ENCODE results near the gene CDK9. TPM values are rescaled to one million over a fixed set of nuclear protein-coding genes. Genes with fewer than 3 reads are reported as not detected.
"Not testable (repeated sequence)": the region's sequence is repeated elsewhere in the genome, so short reads cannot be mapped to it uniquely, and the experiment has no call there.

The CDK9 gene
- total RNA-seq, 1 experiment from 2014 or later: 45.4 TPM

GRCh38 chr9:127779136-127779981 is 6.5 kb upstream of the CDK9 start:
- DNase-seq (ENCODE audit: low spot score): no peak

- no peak for DNase-seq (ENCODE audit: low spot score)
Measured at GRCh38 chr9:127780126-127780885, 5.5 kb upstream of the CDK9 start.

- DNase-seq (ENCODE audit: low spot score): not testable (repeated sequence)
Measured at GRCh38 chr9:127780909-127781308, 4.9 kb upstream of the CDK9 start.

- no peak for DNase-seq (ENCODE audit: low spot score)
Measured at GRCh38 chr9:127781806-127782205, 4.0 kb upstream of the CDK9 start.

- DNase-seq (ENCODE audit: low spot score): no peak
Measured at GRCh38 chr9:127783111-127784008, 2.5 kb upstream of the CDK9 start.

- peak; percentile 78 for DNase-seq (ENCODE audit: low spot score)
Measured at GRCh38 chr9:127785023-127785932, 556 bp upstream of the CDK9 start.

GRCh38 chr9:127786773-127787104 is 905 bp downstream of the CDK9 start:
- DNase-seq (ENCODE audit: low spot score): peak; percentile 37

- no peak for DNase-seq (ENCODE audit: low spot score)
Measured at GRCh38 chr9:127788337-127789011, 2.6 kb downstream of the CDK9 start.

GRCh38 chr9:127789179-127789578 is 3.3 kb downstream of the CDK9 start:
- DNase-seq (ENCODE audit: low spot score): no peak

GRCh38 chr9:127790094-127790855 is 4.4 kb downstream of the CDK9 start:
- no peak for DNase-seq (ENCODE audit: low spot score)

GRCh38 chr9:127791085-127791484 is 5.3 kb downstream of the CDK9 start:
- no peak for DNase-seq (ENCODE audit: low spot score)

GRCh38 chr9:127792417-127793031 is 6.7 kb downstream of the CDK9 start:
- no peak for DNase-seq (ENCODE audit: low spot score)

GRCh38 chr9:127793093-127793708 is 7.4 kb downstream of the CDK9 start:
- DNase-seq (ENCODE audit: low spot score): no peak

GRCh38 chr9:127794001-127794791 is 8.4 kb downstream of the CDK9 start:
- no peak for DNase-seq (ENCODE audit: low spot score)

GRCh38 chr9:127796225-127796813 is 10.5 kb downstream of the CDK9 start:
- DNase-seq (ENCODE audit: low spot score): peak; percentile 11

GRCh38 chr9:127796852-127797370 is 11.1 kb downstream of the CDK9 start:
- no peak for DNase-seq (ENCODE audit: low spot score)

- peak; percentile 65 for DNase-seq (ENCODE audit: low spot score)
Measured at GRCh38 chr9:127801955-127802575, 16.2 kb downstream of the CDK9 start.

All from HT-29 (cell line).